Panc1 (cell line): ENCODE data around the gene ENPEP.

Experiments used
- CTCF ChIP-seq: fragments of 450-650 bp; IDR thresholded peaks from 2 replicates; pipeline ENCODE4 v1.5.1; 2017; ENCODE audit warnings: mild to moderate bottlenecking
- POLR2AphosphoS5 ChIP-seq: IDR thresholded peaks from 2 replicates; pipeline ENCODE4 v1.6.1; 2012; ENCODE audit warnings: mild to moderate bottlenecking, low read depth, low read length, moderate library complexity
- REST ChIP-seq, 2 experiments: IDR thresholded peaks; 2 replicates each; pipeline ENCODE4 v1.6.1; 2011 to 2012; ENCODE audit warnings: low read depth in 2 of 2, control low read depth in 1 of 2, low read length in 1 of 2, mild to moderate bottlenecking in 1 of 2, moderate library complexity in 1 of 2; ENCODE audit not compliant: insufficient read depth in 1 of 2
- SIN3A ChIP-seq: IDR thresholded peaks from 2 replicates; pipeline ENCODE4 v1.6.1; 2012; ENCODE audit warnings: low read depth, mild to moderate bottlenecking, low read length, moderate library complexity, borderline replicate concordance; ENCODE audit not compliant: insufficient read depth
- TCF7L2 ChIP-seq: IDR thresholded peaks from 2 replicates; pipeline ENCODE4 v1.6.1; 2011; ENCODE audit warnings: mild to moderate bottlenecking, low read depth, low read length, inconsistent platforms

GRCh38 chr4:110526589-110526988 is 50.6 kb downstream of the ENPEP start:
- TF ChIP-seq CTCF (no peak), SIN3A (no peak), REST (IDR thresholded peaks at IDR 0.05; ENCODE audit: insufficient read depth in 1 of 2, low read depth in 2 of 2, low read length in 1 of 2) (no peak), POLR2AphosphoS5 (no peak), TCF7L2 (no peak)
